Sigmoid colon (tissue), 7 donors: ENCODE data around the gene ARMCX4. TPM values are rescaled to one million over a fixed set of nuclear protein-coding genes. Genes with fewer than 3 reads are reported as not detected.

Source experiments
- DNase-seq: peaks from one replicate; pipeline ENCODE4 v3.0.0-alpha.2; 2019
- H3K27ac ChIP-seq, 4 donors: fragments of 200-600 bp; sonication (generic); one replicate each; pipeline ENCODE4 v1.5.1; 2016 to 2019; ENCODE audit warnings: mild to moderate bottlenecking in 1 of 4
- H3K27me3 ChIP-seq, 3 donors: fragments of 200-600 bp; sonication (generic); one replicate each; pipeline ENCODE4 v1.5.1; 2019; ENCODE audit warnings: mild to moderate bottlenecking in 1 of 3
- H3K36me3 ChIP-seq, 4 donors: fragments of 200-600 bp; sonication (generic); one replicate each; pipeline ENCODE4 v1.5.1; 2016 to 2019
- H3K4me1 ChIP-seq, 4 donors: fragments of 200-600 bp; sonication (generic); one replicate each; pipeline ENCODE4 v1.5.1; 2017 to 2019
- H3K4me3 ChIP-seq, 4 donors: fragments of 200-600 bp; sonication (generic); one replicate each; pipeline ENCODE4 v1.5.1; 2017 to 2019; ENCODE audit warnings: mild to moderate bottlenecking in 2 of 4, moderate library complexity in 1 of 4
- H3K9me3 ChIP-seq, 4 donors: fragments of 200-600 bp in 3 of 4; sonication (generic) in 3 of 4; one replicate each; pipeline versions ENCODE4 v1.5.1 to v1.6.1; 2013 to 2019
- CTCF ChIP-seq, 4 experiments: fragments of 450-650 bp in 3 of 4; fragments of 200-600 bp in 1 of 4; IDR thresholded peaks; one replicate each; pipeline ENCODE4 v1.5.1; 2016 to 2019; ENCODE audit warnings: antibody characterized with exemption in 4 of 4, mild to moderate bottlenecking in 3 of 4, moderate library complexity in 2 of 4
- EP300 ChIP-seq, 4 donors: sonication (generic); formaldehyde crosslinking; IDR thresholded peaks; one replicate each; pipeline ENCODE4 v1.6.1; 2017; ENCODE audit warnings: antibody characterized with exemption in 4 of 4
- POLR2A ChIP-seq, 2 donors: fragments of 450-650 bp; IDR thresholded peaks; one replicate each; pipeline ENCODE4 v1.6.1; 2016; ENCODE audit warnings: antibody characterized with exemption in 2 of 2, mild to moderate bottlenecking in 2 of 2, moderate library complexity in 2 of 2
- POLR2AphosphoS5 ChIP-seq, 4 donors: sonication (generic); formaldehyde crosslinking; IDR thresholded peaks; one replicate each; pipeline ENCODE4 v1.6.1; 2017; ENCODE audit warnings: antibody characterized with exemption in 4 of 4
- WGBS, 2 donors: extraction: QIAGEN DNeasy Blood & Tissue Kit; methylation state at CpG; one replicate each; pipeline ENCODE4 v1.1.7; 2013; 5-methylcytosine and 5-hydroxymethylcytosine counted together
- intact Hi-C: fragments of 100-400 bp; cut with DNase I; formaldehyde crosslinking; loops from one replicate; pipeline ENCODE4 v1.15.1; 2023
- polyA plus RNA-seq, 3 donors: library from polyadenylated mRNA; stranded (reverse); fragments of 200-250 nt; gene quantifications; one replicate each; pipeline ENCODE4 v1.2.3, GENCODE V29; 2013
- total RNA-seq, 4 donors: library from RNA; depleted of rRNA; stranded (reverse); fragments of >200 nt; gene quantifications; one replicate each; pipeline ENCODE4 v1.1.0, GENCODE V29; 2016
- donor health status: healthy with polysubstance abuse.
- donor health status: Bipolar disorder and iron deficiency.
- donor health status: healthy.

ARMCX4 gene
- total and polyA plus RNA-seq, 7 donors, result 3.2 to 26.3 (median 9.5) TPM

GRCh38 chrX:101507372-101507771, 22.1 kb downstream of the ARMCX4 start:
- Histone ChIP-seq H3K36me3 (peaks cover 0 to 12% (median 0%) of the 10 kb centered on the region in 4 donors), H3K9me3 (no peaks in the 10 kb centered on the region), H3K27me3 (no peaks in the 10 kb centered on the region), H3K27ac (no peak overlapping the region), H3K4me1 (no peaks in the 10 kb centered on the region), H3K4me3 (no peak overlapping the region)
- intact Hi-C loops, result no loop called here
- no peak for DNase-seq
- no peak for TF ChIP-seq POLR2AphosphoS5 (IDR thresholded peaks at IDR 0.05)
- no peak for TF ChIP-seq EP300 (IDR thresholded peaks at IDR 0.05)
- TF ChIP-seq CTCF (IDR thresholded peaks at IDR 0.05), result no peak
- TF ChIP-seq POLR2A (IDR thresholded peaks at IDR 0.05), result no peak

GRCh38 chrX:101507986-101508385, 22.7 kb downstream of the ARMCX4 start:
- intact Hi-C loops, result no loop called here
- H3K4me1 ChIP-seq, result no peaks in the 10 kb centered on the region
- TF ChIP-seq EP300 (IDR thresholded peaks at IDR 0.05), result no peak
- no peak for TF ChIP-seq POLR2AphosphoS5 (IDR thresholded peaks at IDR 0.05)
- TF ChIP-seq CTCF (IDR thresholded peaks at IDR 0.05), result no peak
- TF ChIP-seq POLR2A (IDR thresholded peaks at IDR 0.05), result no peak
- DNase-seq, result no peak
- WGBS, 2 donors, result 95% methylated on average over 4 of the region's 4 CpGs
- no peak overlapping the region for H3K4me3 ChIP-seq
- H3K27ac ChIP-seq, result no peak overlapping the region
- peaks cover 0 to 12% (median 0%) of the 10 kb centered on the region in 4 donors for H3K36me3 ChIP-seq
- no peaks in the 10 kb centered on the region for H3K9me3 ChIP-seq
- H3K27me3 ChIP-seq, result no peaks in the 10 kb centered on the region

- H3K4me3 ChIP-seq, result no peak overlapping the region
- TF ChIP-seq CTCF (IDR thresholded peaks at IDR 0.05), result no peak
- TF ChIP-seq POLR2A (IDR thresholded peaks at IDR 0.05), result no peak
- TF ChIP-seq EP300 (IDR thresholded peaks at IDR 0.05), result no peak
- no peak for TF ChIP-seq POLR2AphosphoS5 (IDR thresholded peaks at IDR 0.05)
- no peak overlapping the region for H3K27ac ChIP-seq
- H3K9me3 ChIP-seq, result no peaks in the 10 kb centered on the region
- no peaks in the 10 kb centered on the region for H3K4me1 ChIP-seq
- no peak for DNase-seq
- no peaks in the 10 kb centered on the region for H3K27me3 ChIP-seq
- H3K36me3 ChIP-seq, result no peaks in the 10 kb centered on the region
- 82 to 93% methylated on average over 2 of the region's 2 CpGs for WGBS, 2 donors
- intact Hi-C loops, result no loop called here
These were observed 45.7 kb downstream of the ARMCX4 start for GRCh38 chrX:101530944-101531343.

Other genes starting within 250 kb of the ARMCX4 start
- gene TAF7L, start 194.1 kb upstream of the ARMCX4 start, total RNA-seq, result under 1 TPM in 2 of 4 donors, not detected in 2; 0.16 to 0.54 TPM
- gene TAF7L, start 194.1 kb upstream of the ARMCX4 start, polyA plus RNA-seq, result under 1 TPM in 1 of 3 donors, not detected in 2; 0.12 TPM
- 1 to 10 TPM; 3.0 to 7.1 (median 4.6) TPM for gene TIMM8A, start 136.7 kb upstream of the ARMCX4 start, total RNA-seq
- 10 to 100 TPM in 2 of 3 donors, 1 to 10 TPM in 1; 7.2 to 14.2 (median 11.8) TPM for gene TIMM8A, start 136.7 kb upstream of the ARMCX4 start, polyA plus RNA-seq
- gene BTK, start 99.3 kb upstream of the ARMCX4 start, total RNA-seq, result 1 to 10 TPM; 4.2 to 8.6 (median 6.1) TPM
- 10 to 100 TPM in 1 of 3 donors, 1 to 10 TPM in 2; 4.2 to 23.2 (median 5.4) TPM for gene BTK, start 99.3 kb upstream of the ARMCX4 start, polyA plus RNA-seq
- 1,000 to 10,000 TPM in 2 of 4 donors, 100 to 1,000 TPM in 2; 753 to 2,539 (median 1,366) TPM for gene RPL36A, start 94.4 kb upstream of the ARMCX4 start, total RNA-seq
- 1,000 to 10,000 TPM; 1,854 to 3,258 (median 2,959) TPM for gene RPL36A, start 94.4 kb upstream of the ARMCX4 start, polyA plus RNA-seq
- gene GLA, start 77.5 kb upstream of the ARMCX4 start, total RNA-seq, result 10 to 100 TPM in 3 of 4 donors, 1 to 10 TPM in 1; 9.7 to 15.3 (median 13.0) TPM
- 10 to 100 TPM in 2 of 3 donors, 1 to 10 TPM in 1; 6.0 to 24.0 (median 23.2) TPM for gene GLA, start 77.5 kb upstream of the ARMCX4 start, polyA plus RNA-seq
- gene HNRNPH2, start 77.2 kb upstream of the ARMCX4 start, total RNA-seq, result 10 to 100 TPM; 38.8 to 51.0 (median 47.2) TPM
- gene HNRNPH2, start 77.2 kb upstream of the ARMCX4 start, polyA plus RNA-seq, result 10 to 100 TPM; 56.5 to 66.4 (median 64.7) TPM
- 10 to 100 TPM; 49.1 to 73.1 (median 60.7) TPM for gene ARMCX1, start 65.1 kb downstream of the ARMCX4 start, total RNA-seq
- gene ARMCX1, start 65.1 kb downstream of the ARMCX4 start, polyA plus RNA-seq, result 10 to 100 TPM in 1 of 3 donors, 1 to 10 TPM in 2; 2.8 to 13.2 (median 8.2) TPM
- 10 to 100 TPM; 12.8 to 24.1 (median 18.5) TPM for gene ARMCX6, start 132.5 kb downstream of the ARMCX4 start, total RNA-seq
- 10 to 100 TPM; 17.6 to 23.1 (median 22.2) TPM for gene ARMCX6, start 132.5 kb downstream of the ARMCX4 start, polyA plus RNA-seq
- 10 to 100 TPM; 46.8 to 53.3 (median 50.8) TPM for gene ARMCX3, start 137.7 kb downstream of the ARMCX4 start, total RNA-seq
- 10 to 100 TPM; 12.6 to 27.1 (median 14.3) TPM for gene ARMCX3, start 137.7 kb downstream of the ARMCX4 start, polyA plus RNA-seq
- gene ARMCX2, start 174.4 kb downstream of the ARMCX4 start, total RNA-seq, result 10 to 100 TPM; 29.1 to 43.3 (median 34.3) TPM
- 1 to 10 TPM; 1.8 to 9.8 (median 2.4) TPM for gene ARMCX2, start 174.4 kb downstream of the ARMCX4 start, polyA plus RNA-seq